Left ventricle myocardium inferior (tissue), 1 donor: ENCODE measurements around the gene PLB1. TPM values are rescaled to one million over a fixed set of nuclear protein-coding genes. Genes with fewer than 3 reads are reported as not detected.

Experiments used
- DNase-seq: peaks from one replicate; pipeline ENCODE4 v3.0.0-alpha.2; 2020
- H3K27ac ChIP-seq: fragments of 200-600 bp; replicated peaks from 2 replicates; pipeline ENCODE4 v1.8.0; 2021
- H3K27me3 ChIP-seq: fragments of 200-600 bp; 2 replicates; pipeline ENCODE4 v1.8.0; 2021; ENCODE audit warnings: low read depth
- H3K36me3 ChIP-seq: fragments of 200-600 bp; 2 replicates; pipeline ENCODE4 v1.8.0; 2021
- H3K4me1 ChIP-seq: fragments of 200-600 bp; 2 replicates; pipeline ENCODE4 v1.8.0; 2021
- H3K4me3 ChIP-seq: fragments of 200-600 bp; 2 replicates; pipeline ENCODE4 v1.8.0; 2021; ENCODE audit warnings: mild to moderate bottlenecking, moderate library complexity
- H3K9me3 ChIP-seq: fragments of 200-600 bp; replicated peaks from 2 replicates; pipeline ENCODE4 v1.8.0; 2021
- intact Hi-C: fragments of 100-400 bp; cut with micrococcal nuclease; formaldehyde crosslinking; loops from one replicate; pipeline ENCODE4 v1.11.0; 2022
- total RNA-seq: library from RNA; stranded (reverse); fragmentation: NEBNext Ultra II Directional; extraction: Animal tissue kit (Norgen Biotek cat#: 25700); gene quantifications from one replicate; pipeline ENCODE4 v1.2.1, GENCODE V29; 2021
- TF ChIP-seq, protein P1 (sequence below): fragments of 200-600 bp; IDR thresholded peaks from 2 replicates; pipeline ENCODE4 v1.8.0; 2021; ENCODE audit warnings: antibody characterized with exemption, mild to moderate bottlenecking, borderline replicate concordance
- donor health status: DM: no; HTN: yes; CAD: no; lungs with severe emphysema.

PLB1 gene
- total RNA-seq, 1 donor from 2014 or later, result 2.4 TPM

DNA sequence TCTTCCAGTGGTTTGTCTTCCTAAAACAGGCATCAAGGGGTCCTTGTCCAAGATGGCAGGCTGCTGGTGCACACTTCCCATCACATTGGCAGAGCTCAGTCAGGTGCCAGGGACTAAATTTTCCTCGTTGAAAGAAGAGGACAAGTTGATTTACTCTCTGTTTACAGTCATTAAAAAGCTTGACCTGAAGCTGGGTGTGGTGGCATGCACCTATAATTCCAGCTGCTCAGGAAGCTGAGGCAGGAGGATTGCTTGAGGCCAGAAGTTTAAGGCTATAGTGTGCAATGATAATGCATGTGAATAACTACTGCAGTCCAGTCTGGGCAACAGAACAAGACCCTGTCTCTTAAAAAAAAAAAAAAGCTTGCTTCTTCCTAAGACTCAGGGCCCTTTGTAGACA, 3.6 kb upstream of the PLB1 start:
- intact Hi-C loops, result no loop called here
- TF ChIP-seq, protein P1, sequence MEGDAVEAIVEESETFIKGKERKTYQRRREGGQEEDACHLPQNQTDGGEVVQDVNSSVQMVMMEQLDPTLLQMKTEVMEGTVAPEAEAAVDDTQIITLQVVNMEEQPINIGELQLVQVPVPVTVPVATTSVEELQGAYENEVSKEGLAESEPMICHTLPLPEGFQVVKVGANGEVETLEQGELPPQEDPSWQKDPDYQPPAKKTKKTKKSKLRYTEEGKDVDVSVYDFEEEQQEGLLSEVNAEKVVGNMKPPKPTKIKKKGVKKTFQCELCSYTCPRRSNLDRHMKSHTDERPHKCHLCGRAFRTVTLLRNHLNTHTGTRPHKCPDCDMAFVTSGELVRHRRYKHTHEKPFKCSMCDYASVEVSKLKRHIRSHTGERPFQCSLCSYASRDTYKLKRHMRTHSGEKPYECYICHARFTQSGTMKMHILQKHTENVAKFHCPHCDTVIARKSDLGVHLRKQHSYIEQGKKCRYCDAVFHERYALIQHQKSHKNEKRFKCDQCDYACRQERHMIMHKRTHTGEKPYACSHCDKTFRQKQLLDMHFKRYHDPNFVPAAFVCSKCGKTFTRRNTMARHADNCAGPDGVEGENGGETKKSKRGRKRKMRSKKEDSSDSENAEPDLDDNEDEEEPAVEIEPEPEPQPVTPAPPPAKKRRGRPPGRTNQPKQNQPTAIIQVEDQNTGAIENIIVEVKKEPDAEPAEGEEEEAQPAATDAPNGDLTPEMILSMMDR, result no peak
- peaks cover 10% of the 10 kb centered on the region for H3K27me3 ChIP-seq
- H3K36me3 ChIP-seq, result no peaks in the 10 kb centered on the region
- no peak overlapping the region for H3K4me3 ChIP-seq
- H3K27ac ChIP-seq, result no peak overlapping the region
- no peaks in the 10 kb centered on the region for H3K4me1 ChIP-seq
- no peaks in the 10 kb centered on the region for H3K9me3 ChIP-seq
- DNase-seq, result no peak

- Histone ChIP-seq H3K36me3 (no peaks in the 10 kb centered on the region), H3K4me1 (no peaks in the 10 kb centered on the region), H3K27ac (no peak overlapping the region), H3K4me3 (no peak overlapping the region), H3K9me3 (no peaks in the 10 kb centered on the region), H3K27me3 (peaks cover 10% of the 10 kb centered on the region)
- no peak for DNase-seq
- intact Hi-C loops, result no loop called here
- TF ChIP-seq, protein P1, result no peak
Measured at GRCh38 chr2:28493636-28494035, 2.2 kb upstream of the PLB1 start.

- Histone ChIP-seq H3K27ac (no peak overlapping the region), H3K4me3 (no peak overlapping the region), H3K27me3 (peaks cover 10% of the 10 kb centered on the region), H3K36me3 (no peaks in the 10 kb centered on the region), H3K4me1 (no peaks in the 10 kb centered on the region), H3K9me3 (no peaks in the 10 kb centered on the region)
- intact Hi-C loops, result no loop called here
- TF ChIP-seq, protein P1, result no peak
- DNase-seq, result no peak
Measured at GRCh38 chr2:28496781-28497180, 921 bp downstream of the PLB1 start.

DNA sequence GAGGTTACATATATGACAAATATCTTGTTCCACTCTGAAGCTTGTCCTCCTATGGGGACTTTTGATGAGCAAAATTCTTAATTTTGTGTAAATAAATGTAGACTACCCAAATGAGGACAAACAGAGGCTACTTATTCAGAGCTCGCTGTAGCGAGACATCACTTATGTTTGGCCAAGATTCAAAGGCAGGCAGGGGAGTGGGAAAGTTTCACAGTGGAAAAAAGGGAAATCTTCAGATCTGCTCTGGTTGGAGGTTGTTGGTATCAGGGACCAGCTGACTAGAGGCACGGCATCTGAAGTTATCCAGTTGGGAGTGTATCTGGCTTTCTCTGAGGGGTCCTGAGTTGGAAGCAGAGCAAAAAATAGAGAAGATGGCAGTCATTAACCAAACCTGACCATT, 1.3 kb downstream of the PLB1 start:
- Histone ChIP-seq H3K36me3 (no peaks in the 10 kb centered on the region), H3K4me3 (no peak overlapping the region), H3K9me3 (no peaks in the 10 kb centered on the region), H3K27me3 (peaks cover 10% of the 10 kb centered on the region), H3K4me1 (no peaks in the 10 kb centered on the region), H3K27ac (no peak overlapping the region)
- intact Hi-C loops, result no loop called here
- no peak for DNase-seq
- TF ChIP-seq, protein P1, result no peak

GRCh38 chr2:28499282-28499681, 3.4 kb downstream of the PLB1 start:
- intact Hi-C loops, result no loop called here
- Histone ChIP-seq H3K9me3 (no peaks in the 10 kb centered on the region), H3K4me3 (no peak overlapping the region), H3K27me3 (peaks cover 10% of the 10 kb centered on the region), H3K27ac (no peak overlapping the region), H3K4me1 (no peaks in the 10 kb centered on the region), H3K36me3 (no peaks in the 10 kb centered on the region)
- no peak for DNase-seq
- TF ChIP-seq, protein P1, result no peak

GRCh38 chr2:28505361-28505760, 9.5 kb downstream of the PLB1 start:
- Histone ChIP-seq H3K27me3 (no peaks in the 10 kb centered on the region), H3K9me3 (no peaks in the 10 kb centered on the region), H3K4me3 (no peak overlapping the region), H3K36me3 (no peaks in the 10 kb centered on the region), H3K27ac (no peak overlapping the region), H3K4me1 (no peaks in the 10 kb centered on the region)
- no peak for DNase-seq
- TF ChIP-seq, protein P1, result no peak
- intact Hi-C loops, result no loop called here
